ENCODE data around the gene LRP1. TPM values are rescaled to one million over a fixed set of nuclear protein-coding genes. Genes with fewer than 3 reads are reported as not detected.

Gene LRP1
- total and polyA plus RNA-seq, 2 experiments from 2014 or later: 28.5 to 77.5 TPM

- H3K36me3 ChIP-seq: peaks cover 1% of the 10 kb centered on the region
Observed at GRCh38 chr12:57086493-57087009, 41.7 kb upstream of the LRP1 start.

GRCh38 chr12:57087010-57087690 is 41.1 kb upstream of the LRP1 start:
- H3K27me3 ChIP-seq: no peaks in the 10 kb centered on the region
- TF ChIP-seq CTCF (IDR thresholded peaks at IDR 0.05; ENCODE audit: low read depth, low read length): no peak
- DNase-seq (ENCODE audit: low read depth in 1 of 2, low spot score in 1 of 2): peak; percentile 77 to 96
- no peaks in the 10 kb centered on the region for H3K9me3 ChIP-seq (ENCODE audit: low read depth)
- H3K4me1 ChIP-seq (ENCODE audit: low read depth): peaks cover 15% of the 10 kb centered on the region
- H3K36me3 ChIP-seq: peaks cover 7% of the 10 kb centered on the region
- H3K27ac ChIP-seq: peak overlapping the region; percentile 92
- H3K4me3 ChIP-seq: peak overlapping the region; percentile 76

More at GRCh38 chr12:57086493-57087009, 41.7 kb upstream of the LRP1 start:
- Histone ChIP-seq H3K4me1 (ENCODE audit: low read depth) (peaks cover 15% of the 10 kb centered on the region), H3K27me3 (no peaks in the 10 kb centered on the region), H3K4me3 (peak overlapping the region; percentile 76), H3K9me3 (ENCODE audit: low read depth) (no peaks in the 10 kb centered on the region), H3K27ac (peak overlapping the region; percentile 92)
- peak; percentile 82 to 89 for DNase-seq (ENCODE audit: low read depth in 1 of 2, low spot score in 1 of 2)
- TF ChIP-seq CTCF (IDR thresholded peaks at IDR 0.05; ENCODE audit: low read depth, low read length): peak; percentile 47

- H3K27ac ChIP-seq: peak overlapping the region; percentile 92
- no peaks in the 10 kb centered on the region for H3K27me3 ChIP-seq
- H3K9me3 ChIP-seq (ENCODE audit: low read depth): no peaks in the 10 kb centered on the region
- peak overlapping the region; percentile 76 for H3K4me3 ChIP-seq
- peaks cover 15% of the 10 kb centered on the region for H3K4me1 ChIP-seq (ENCODE audit: low read depth)
- DNase-seq (ENCODE audit: low read depth in 1 of 2, low spot score in 1 of 2): peak; percentile 83 to 98
- peaks cover 8% of the 10 kb centered on the region for H3K36me3 ChIP-seq
- no peak for TF ChIP-seq CTCF (IDR thresholded peaks at IDR 0.05; ENCODE audit: low read depth, low read length)
Observed at GRCh38 chr12:57087691-57088353, 40.5 kb upstream of the LRP1 start.

GRCh38 chr12:57088354-57089270 is 39.7 kb upstream of the LRP1 start, which contains the start of gene NAB2:
Gene NAB2 (plus strand): TSS chr12:57089114. CDS start chr12:57089272, 158 bp downstream.
- Histone ChIP-seq H3K36me3 (peaks cover 8% of the 10 kb centered on the region), H3K27ac (peak within 1 kb of the TSS; percentile 92), H3K4me1 (ENCODE audit: low read depth) (peaks cover 15% of the 10 kb centered on the region), H3K27me3 (no peaks in the 10 kb centered on the region), H3K9me3 (ENCODE audit: low read depth) (no peaks in the 10 kb centered on the region), H3K4me3 (peak within 1 kb of the TSS; percentile 76)
- DNase-seq (ENCODE audit: low read depth in 1 of 2, low spot score in 1 of 2): peak; percentile 98 to 99
- TF ChIP-seq CTCF (IDR thresholded peaks at IDR 0.05; ENCODE audit: low read depth, low read length): no peak

All from cardiac muscle cell (in vitro differentiated cells and primary cell).